SU-DHL-6 (cell line): ENCODE data around the gene ATP13A2.
A peak's percentile ranks its signal among the peaks of the same experiment; 100 is the strongest.

Experiments
- H2AFZ ChIP-seq: fragments of 200-600 bp; sonication (generic); 2 replicates; pipeline ENCODE4 v1.6.1; 2014; ENCODE audit warnings: low read depth, mild to moderate bottlenecking, moderate library complexity, mixed read lengths, antibody characterized with exemption, low read length; ENCODE audit not compliant: severe bottlenecking
- H3F3A ChIP-seq: fragments of 200-600 bp; shearing (Covaris generic); 2 replicates; pipeline ENCODE4 v1.6.0; 2016; ENCODE audit warnings: antibody characterized with exemption, mild to moderate bottlenecking; ENCODE audit not compliant: insufficient read depth
- H3K27ac ChIP-seq: fragments of 200-600 bp; sonication (generic); 2 replicates; pipeline ENCODE4 v1.5.1; 2016; ENCODE audit warnings: low read depth, mild to moderate bottlenecking, low read length, moderate library complexity, mixed read lengths
- H3K27me3 ChIP-seq: fragments of 200-600 bp; sonication (generic), shearing (Covaris generic); 2 replicates; pipeline ENCODE4 v1.6.0; 2014; ENCODE audit warnings: mild to moderate bottlenecking, low read length
- H3K36me3 ChIP-seq: fragments of 200-600 bp; sonication (generic); 2 replicates; pipeline ENCODE4 v1.6.1; 2014; ENCODE audit warnings: mild to moderate bottlenecking, low read length, mixed read lengths
- H3K4me2 ChIP-seq: fragments of 300-600, 200-600 bp; shearing (Covaris generic), sonication (generic); 2 replicates; pipeline ENCODE4 v1.6.0; 2014; ENCODE audit warnings: low read length, low read depth, mild to moderate bottlenecking; ENCODE audit not compliant: poor library complexity, severe bottlenecking
- H3K4me3 ChIP-seq: fragments of 200-600 bp; sonication (generic); 2 replicates; pipeline ENCODE4 v1.5.1; 2014; ENCODE audit warnings: antibody characterized with exemption, low read length, mild to moderate bottlenecking, mixed read lengths; ENCODE audit not compliant: insufficient read depth, poor library complexity, severe bottlenecking
- H3K79me2 ChIP-seq: fragments of 200-600 bp; sonication (generic); 2 replicates; pipeline ENCODE4 v1.6.1; 2014; ENCODE audit warnings: mild to moderate bottlenecking, low read length, moderate library complexity; ENCODE audit not compliant: insufficient read depth
- H3K9ac ChIP-seq: fragments of 200-600 bp; sonication (generic); 2 replicates; pipeline ENCODE4 v1.7.0; 2014; ENCODE audit warnings: mild to moderate bottlenecking, low read length
- H3K9me2 ChIP-seq: fragments of 200-600 bp; sonication (generic); replicated peaks from 2 replicates; pipeline ENCODE4 v1.6.1; 2014; ENCODE audit warnings: low read length; ENCODE audit not compliant: insufficient read depth
- H3K9me3 ChIP-seq: fragments of 200-600 bp; sonication (generic); 2 replicates; pipeline ENCODE4 v1.6.1; 2014; ENCODE audit warnings: low read length, mixed read lengths; ENCODE audit not compliant: insufficient read depth
- H4K20me1 ChIP-seq: fragments of 200-600 bp; sonication (generic); 2 replicates; pipeline ENCODE4 v1.6.1; 2014; ENCODE audit warnings: low read depth, mild to moderate bottlenecking, antibody characterized with exemption, low read length, moderate library complexity, mixed read lengths
- CTCF ChIP-seq: fragments of 200-600 bp; sonication (generic); IDR thresholded peaks from one replicate; pipeline ENCODE4 v1.5.1; 2017; ENCODE audit warnings: antibody characterized with exemption, mild to moderate bottlenecking, low read length, moderate library complexity; ENCODE audit not compliant: insufficient read depth, poor library complexity, severe bottlenecking
- EZH2phosphoT487 ChIP-seq: fragments of 200-600 bp; sonication (generic), shearing (Covaris generic); conservative IDR thresholded peaks from 2 replicates; pipeline ENCODE4 v1.6.1; 2018; ENCODE audit warnings: mild to moderate bottlenecking, antibody characterized with exemption, low read length, moderate library complexity, mixed read lengths

The ATP13A2 gene

GRCh38 chr1:17053685-17054410, 42.1 kb upstream of the ATP13A2 start, which contains the start of gene SDHB:
TSS of gene SDHB (minus strand) at chr1:17054032. CDS start at chr1:17054019, 13 bp downstream.
- H3K9ac ChIP-seq: peak within 1 kb of the TSS; percentile 73
- no peaks in the 10 kb centered on the region for H3F3A ChIP-seq
- no peaks in the 10 kb centered on the region for H3K27me3 ChIP-seq
- H3K27ac ChIP-seq: no peak within 1 kb of the TSS
- H2AFZ ChIP-seq: peak within 1 kb of the TSS; percentile 88
- no peaks in the 10 kb centered on the region for H3K9me2 ChIP-seq
- H3K36me3 ChIP-seq: no peaks in the 10 kb centered on the region
- H3K4me3 ChIP-seq: peak within 1 kb of the TSS; percentile 82
- H3K9me3 ChIP-seq: no peaks in the 10 kb centered on the region
- peaks cover 30% of the 10 kb centered on the region for H3K79me2 ChIP-seq
- TF ChIP-seq EZH2phosphoT487 (no peak), CTCF (no peak)
- H4K20me1 ChIP-seq: no peaks in the 10 kb centered on the region
- peak within 1 kb of the TSS; percentile 81 for H3K4me2 ChIP-seq

- no peaks in the 10 kb centered on the region for H3F3A ChIP-seq
- H3K79me2 ChIP-seq: peaks cover 31% of the 10 kb centered on the region
- H3K36me3 ChIP-seq: no peaks in the 10 kb centered on the region
- no peak overlapping the region for H3K27ac ChIP-seq
- peak overlapping the region; percentile 55 for H2AFZ ChIP-seq
- H3K27me3 ChIP-seq: no peaks in the 10 kb centered on the region
- peak overlapping the region; percentile 73 for H3K9ac ChIP-seq
- TF ChIP-seq EZH2phosphoT487 (no peak), CTCF (no peak)
- peak overlapping the region; percentile 81 for H3K4me2 ChIP-seq
- H3K9me2 ChIP-seq: no peaks in the 10 kb centered on the region
- H3K9me3 ChIP-seq: no peaks in the 10 kb centered on the region
- peak overlapping the region; percentile 82 for H3K4me3 ChIP-seq
- H4K20me1 ChIP-seq: no peaks in the 10 kb centered on the region
Measured at GRCh38 chr1:17053086-17053684, 41.5 kb upstream of the ATP13A2 start.

GRCh38 chr1:17052641-17053040, 40.9 kb upstream of the ATP13A2 start:
- H2AFZ ChIP-seq: no peak overlapping the region
- H4K20me1 ChIP-seq: no peaks in the 10 kb centered on the region
- H3K79me2 ChIP-seq: peaks cover 35% of the 10 kb centered on the region
- no peaks in the 10 kb centered on the region for H3K36me3 ChIP-seq
- peak overlapping the region; percentile 81 for H3K4me2 ChIP-seq
- no peaks in the 10 kb centered on the region for H3F3A ChIP-seq
- H3K27ac ChIP-seq: no peak overlapping the region
- H3K9ac ChIP-seq: peak overlapping the region; percentile 73
- no peaks in the 10 kb centered on the region for H3K27me3 ChIP-seq
- TF ChIP-seq EZH2phosphoT487: no peak
- TF ChIP-seq CTCF: no peak
- H3K4me3 ChIP-seq: peak overlapping the region; percentile 82
- H3K9me3 ChIP-seq: no peaks in the 10 kb centered on the region
- H3K9me2 ChIP-seq: no peaks in the 10 kb centered on the region
